ENCODE results near the gene MRPL18. TPM values are rescaled to one million over a fixed set of nuclear protein-coding genes. Genes with fewer than 3 reads are reported as not detected.

Gene MRPL18
- total RNA-seq, 6 experiments from 2014 or later = 74.1 to 93.6 (median 81.4) TPM

DNA sequence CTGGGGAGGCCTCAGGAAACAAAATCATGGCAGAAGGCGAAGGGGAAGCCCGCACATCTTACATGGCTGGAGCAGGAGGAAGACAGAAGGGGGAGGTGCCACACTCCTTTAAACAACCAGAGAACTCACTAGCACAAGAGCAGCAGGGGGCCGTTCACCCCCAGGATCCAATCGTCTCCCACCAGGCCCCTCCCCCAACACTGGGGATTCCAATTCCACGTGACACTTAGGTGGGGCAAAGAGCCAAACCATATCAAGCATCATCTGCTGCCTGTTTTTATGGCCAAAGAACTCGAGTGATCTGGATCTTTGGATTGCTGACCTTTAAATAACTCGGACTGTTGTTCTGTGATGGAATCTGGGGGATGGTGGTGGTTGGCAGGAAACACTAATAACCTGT, 37.8 kb downstream of the MRPL18 start:
- Mint-ChIP-seq H3K27ac (no peak overlapping the region), H3K4me3 (peak overlapping the region; percentile 43; the same call in 1 of the 2 replicates), H3K4me1 (ENCODE audit: low read depth) (peaks cover 46% of the 10 kb centered on the region), H3K36me3 (ENCODE audit: low read depth) (no peaks in the 10 kb centered on the region), H3K9me3 (no peaks in the 10 kb centered on the region), H3K27me3 (ENCODE audit: insufficient read depth) (peaks cover under 1% of the 10 kb centered on the region)
- DNase-seq = peak; percentile 57
- TF ChIP-seq, protein P1, sequence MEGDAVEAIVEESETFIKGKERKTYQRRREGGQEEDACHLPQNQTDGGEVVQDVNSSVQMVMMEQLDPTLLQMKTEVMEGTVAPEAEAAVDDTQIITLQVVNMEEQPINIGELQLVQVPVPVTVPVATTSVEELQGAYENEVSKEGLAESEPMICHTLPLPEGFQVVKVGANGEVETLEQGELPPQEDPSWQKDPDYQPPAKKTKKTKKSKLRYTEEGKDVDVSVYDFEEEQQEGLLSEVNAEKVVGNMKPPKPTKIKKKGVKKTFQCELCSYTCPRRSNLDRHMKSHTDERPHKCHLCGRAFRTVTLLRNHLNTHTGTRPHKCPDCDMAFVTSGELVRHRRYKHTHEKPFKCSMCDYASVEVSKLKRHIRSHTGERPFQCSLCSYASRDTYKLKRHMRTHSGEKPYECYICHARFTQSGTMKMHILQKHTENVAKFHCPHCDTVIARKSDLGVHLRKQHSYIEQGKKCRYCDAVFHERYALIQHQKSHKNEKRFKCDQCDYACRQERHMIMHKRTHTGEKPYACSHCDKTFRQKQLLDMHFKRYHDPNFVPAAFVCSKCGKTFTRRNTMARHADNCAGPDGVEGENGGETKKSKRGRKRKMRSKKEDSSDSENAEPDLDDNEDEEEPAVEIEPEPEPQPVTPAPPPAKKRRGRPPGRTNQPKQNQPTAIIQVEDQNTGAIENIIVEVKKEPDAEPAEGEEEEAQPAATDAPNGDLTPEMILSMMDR (IDR thresholded peaks at IDR 0.05) = no peak

DNA sequence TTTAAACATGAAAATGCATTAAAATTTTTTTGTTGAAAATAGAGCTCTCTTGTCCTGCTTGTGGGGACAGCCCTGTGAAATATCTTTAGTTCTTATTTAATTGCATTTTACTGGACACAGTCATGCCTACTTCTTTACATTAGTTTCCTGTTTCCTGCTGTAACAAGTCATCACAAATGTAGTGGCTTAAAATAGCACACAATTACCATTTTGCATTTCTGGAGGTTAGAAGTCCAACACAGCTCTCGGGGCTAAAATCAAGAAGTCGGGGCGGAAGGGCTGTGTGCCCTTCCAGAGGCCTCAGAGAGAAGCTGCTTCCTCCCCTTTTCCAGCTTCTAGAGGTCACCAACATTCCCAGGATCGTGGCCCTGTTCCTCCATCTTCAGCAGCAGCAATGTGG, 39.3 kb downstream of the MRPL18 start:
- Mint-ChIP-seq H3K4me1 (ENCODE audit: low read depth) (peaks cover 55% of the 10 kb centered on the region), H3K4me3 (no peak overlapping the region), H3K27me3 (ENCODE audit: insufficient read depth) (no peaks in the 10 kb centered on the region; the same call in none of the 2 replicates), H3K36me3 (ENCODE audit: low read depth) (no peaks in the 10 kb centered on the region), H3K9me3 (no peaks in the 10 kb centered on the region), H3K27ac (peak overlapping the region; percentile 49)
- TF ChIP-seq, protein P1 (IDR thresholded peaks at IDR 0.05) = no peak
- DNase-seq = peak; percentile 27

DNA sequence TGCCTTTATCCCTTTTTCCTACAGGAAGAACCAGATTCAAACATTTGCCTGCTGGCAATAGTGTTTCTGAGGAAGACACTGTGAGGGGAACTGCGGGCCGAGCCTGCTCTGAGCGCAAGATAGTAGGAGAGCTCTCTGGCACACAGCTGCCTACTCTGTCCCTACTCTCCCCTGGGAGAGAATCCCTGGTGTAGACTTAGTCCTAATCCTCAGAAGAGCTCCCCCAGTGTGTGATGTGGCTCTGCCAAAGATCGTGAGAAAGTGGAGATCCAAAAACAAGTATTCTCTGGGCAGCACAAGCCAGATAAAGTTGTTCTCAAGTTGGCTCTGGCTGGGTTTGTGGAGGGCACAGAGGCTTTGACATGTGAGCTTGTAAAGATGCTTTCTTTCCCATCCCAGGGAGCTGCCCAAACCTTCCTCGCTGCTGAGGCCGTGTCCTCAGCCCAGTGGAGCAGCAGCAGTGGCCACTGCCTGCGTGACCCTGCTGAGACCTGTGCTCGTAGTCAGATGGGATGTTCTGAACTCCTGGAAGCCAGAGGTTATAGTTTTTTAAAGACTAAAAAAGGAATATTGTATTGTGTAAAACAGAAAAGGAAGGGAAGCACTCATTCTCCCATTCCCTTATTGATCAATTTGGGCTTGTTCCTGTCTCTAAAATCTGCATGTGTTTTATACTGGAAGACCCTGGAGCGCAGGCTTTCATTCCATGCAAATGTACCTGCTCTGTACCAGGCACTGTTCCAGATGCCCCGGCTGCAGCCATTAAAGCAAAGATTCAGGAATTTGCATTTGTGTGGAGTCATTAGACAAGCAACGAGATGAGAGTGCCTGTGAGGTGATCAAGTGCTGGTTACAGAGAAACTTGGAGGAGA, 40.5 kb downstream of the MRPL18 start:
- no peak overlapping the region for H3K4me3 Mint-ChIP-seq
- no peaks in the 10 kb centered on the region for H3K9me3 Mint-ChIP-seq
- H3K36me3 Mint-ChIP-seq (ENCODE audit: low read depth) = no peaks in the 10 kb centered on the region
- DNase-seq = no peak
- TF ChIP-seq, protein P1 (IDR thresholded peaks at IDR 0.05) = no peak
- H3K4me1 Mint-ChIP-seq (ENCODE audit: low read depth) = peaks cover 55% of the 10 kb centered on the region
- H3K27me3 Mint-ChIP-seq (ENCODE audit: insufficient read depth) = no peaks in the 10 kb centered on the region; the same call in none of the 2 replicates
- no peak overlapping the region; the same call in 1 of the 2 replicates for H3K27ac Mint-ChIP-seq

DNA sequence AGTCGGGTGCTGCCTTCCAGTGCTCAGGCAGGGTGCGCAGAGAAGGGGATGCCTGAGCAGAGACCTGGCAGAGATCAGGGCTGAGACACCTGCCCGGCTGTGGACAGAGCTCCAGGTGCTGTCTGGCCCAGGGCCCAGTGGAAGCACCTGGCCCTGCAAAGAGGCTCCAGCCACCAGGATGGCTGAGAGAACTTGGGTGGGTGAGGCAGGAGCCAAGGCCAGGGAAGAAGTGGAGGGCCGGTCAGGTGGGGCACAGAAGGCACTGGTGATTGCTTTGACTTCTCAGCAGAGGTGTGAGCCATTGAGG, 41.1 kb downstream of the MRPL18 start:
- H3K27ac Mint-ChIP-seq = no peak overlapping the region
- no peak overlapping the region for H3K4me3 Mint-ChIP-seq
- H3K36me3 Mint-ChIP-seq (ENCODE audit: low read depth) = no peaks in the 10 kb centered on the region
- no peak for DNase-seq
- TF ChIP-seq, protein P1 (IDR thresholded peaks at IDR 0.05) = no peak
- H3K27me3 Mint-ChIP-seq (ENCODE audit: insufficient read depth) = no peaks in the 10 kb centered on the region; the same call in none of the 2 replicates
- H3K9me3 Mint-ChIP-seq = no peaks in the 10 kb centered on the region
- peaks cover 55% of the 10 kb centered on the region for H3K4me1 Mint-ChIP-seq (ENCODE audit: low read depth)

DNA sequence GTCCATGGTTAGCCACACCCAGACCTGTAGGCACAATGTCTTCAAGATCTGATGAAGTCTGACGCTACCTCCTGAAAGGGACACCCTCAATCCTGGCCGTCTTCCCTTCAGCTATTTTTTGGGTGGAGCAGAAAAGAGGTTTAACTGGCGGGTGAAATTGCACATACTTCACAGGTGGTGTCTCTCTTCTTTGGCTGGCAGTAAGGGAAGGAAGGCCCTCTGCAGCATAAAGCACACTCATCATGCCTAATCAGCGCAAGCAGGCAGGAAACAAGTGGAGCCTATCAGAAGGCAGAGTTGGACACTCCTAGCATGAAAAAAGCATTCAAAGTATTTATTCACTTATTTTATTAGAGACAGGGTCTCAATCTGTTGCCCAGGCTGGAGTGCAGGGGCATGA, 42.7 kb downstream of the MRPL18 start:
- Mint-ChIP-seq H3K4me3 (no peak overlapping the region), H3K36me3 (ENCODE audit: low read depth) (no peaks in the 10 kb centered on the region), H3K9me3 (no peaks in the 10 kb centered on the region), H3K27me3 (ENCODE audit: insufficient read depth) (peaks cover 4% of the 10 kb centered on the region), H3K27ac (no peak overlapping the region; the same call in 1 of the 2 replicates), H3K4me1 (ENCODE audit: low read depth) (peaks cover 54% of the 10 kb centered on the region)
- DNase-seq = peak; percentile 25
- TF ChIP-seq, protein P1 (IDR thresholded peaks at IDR 0.05) = no peak
